ENCODE measurements around the gene VANGL2. TPM values are rescaled to one million over a fixed set of nuclear protein-coding genes. Genes with fewer than 3 reads are reported as not detected.

Gene VANGL2
- total RNA-seq (2022) (3.2 and 3.4 TPM in 2 replicates), Bru-seq, nascent RNA (percentile 39 among the genes with signal in this experiment), BruChase-seq, experiment 1, labeled RNA remaining after a 2-hour chase (percentile 45 among the genes with signal in this experiment), BruChase-seq, experiment 2, labeled RNA remaining after a 6-hour chase (percentile 52 among the genes with signal in this experiment)
- long read RNA-seq, result 0 reads

- peak; percentile 65 to 87 for DNase-seq
- no TSS peak for BruUV-seq (replicated peaks)
- Mint-ChIP-seq H3K9me3 (ENCODE audit: unreplicated experiment) (no peaks in the 10 kb centered on the region), H3K4me1 (ENCODE audit: low read depth, unreplicated experiment) (no peaks in the 10 kb centered on the region), H3K27ac (ENCODE audit: unreplicated experiment) (no peak within 1 kb of the TSS), H3K27me3 (ENCODE audit: insufficient read depth, unreplicated experiment) (peaks cover 6% of the 10 kb centered on the region), H3K4me3 (ENCODE audit: unreplicated experiment) (peak within 1 kb of the TSS; percentile 9), H3K36me3 (ENCODE audit: insufficient read depth, unreplicated experiment) (no peaks in the 10 kb centered on the region)
- H3K4me3 ChIP-seq (ENCODE audit: low read depth, low read length), result peak within 1 kb of the TSS; percentile 67
- ChIA-PET CTCF (no interaction called here), POLR2A (no interaction called here)
- intact Hi-C loops (cut with micrococcal nuclease; ENCODE audit: unreplicated experiment), result no loop called here
- no peaks in the 10 kb centered on the region for H3K27me3 ChIP-seq (replicated peaks; ENCODE audit: control insufficient read depth, insufficient read depth, low read length)
- peaks cover 5% of the 10 kb centered on the region; the same call in 1 of the 2 replicates for H3K4me1 ChIP-seq
- no peaks in the 10 kb centered on the region for H3K9me3 ChIP-seq
- no peak for TF ChIP-seq CTCF (IDR thresholded peaks at IDR 0.05; ENCODE audit: insufficient read depth in 1 of 2, low read depth in 1 of 2, low read length in 1 of 2, severe bottlenecking in 1 of 2, unreplicated experiment in 1 of 2)
- H3K36me3 ChIP-seq (ENCODE audit: control insufficient read depth, insufficient read depth, low read length), result no peaks in the 10 kb centered on the region
Measured at GRCh38 chr1:160400223-160400645, at the start of gene VANGL2. Gene VANGL2, plus strand, starts transcription at chr1:160400564. Its CDS starts 15,274 bp downstream, at chr1:160415838.

GRCh38 chr1:160351629-160352028 lies 48.7 kb upstream of the VANGL2 start:
- no peak for TF ChIP-seq CTCF (IDR thresholded peaks at IDR 0.05; ENCODE audit: insufficient read depth in 1 of 2, low read depth in 1 of 2, low read length in 1 of 2, severe bottlenecking in 1 of 2, unreplicated experiment in 1 of 2)
- Mint-ChIP-seq H3K4me3 (ENCODE audit: unreplicated experiment) (no peak overlapping the region), H3K27me3 (ENCODE audit: insufficient read depth, unreplicated experiment) (no peaks in the 10 kb centered on the region), H3K36me3 (ENCODE audit: insufficient read depth, unreplicated experiment) (peaks cover 58% of the 10 kb centered on the region), H3K27ac (ENCODE audit: unreplicated experiment) (no peak overlapping the region), H3K4me1 (ENCODE audit: low read depth, unreplicated experiment) (no peaks in the 10 kb centered on the region), H3K9me3 (ENCODE audit: unreplicated experiment) (no peaks in the 10 kb centered on the region)
- intact Hi-C loops (cut with micrococcal nuclease; ENCODE audit: unreplicated experiment), result no loop called here
- POLR2A ChIA-PET, result no interaction called here
- Histone ChIP-seq H3K9me3 (no peaks in the 10 kb centered on the region), H3K27me3 (replicated peaks; ENCODE audit: control insufficient read depth, insufficient read depth, low read length) (no peaks in the 10 kb centered on the region), H3K4me1 (no peaks in the 10 kb centered on the region), H3K4me3 (ENCODE audit: low read depth, low read length) (no peak overlapping the region), H3K36me3 (ENCODE audit: control insufficient read depth, insufficient read depth, low read length) (peaks cover 9% of the 10 kb centered on the region; the same call in 1 of the 2 replicates)
- CTCF ChIA-PET, result no interaction called here
- DNase-seq, result no peak
- BruUV-seq (replicated peaks), result no TSS peak

- Mint-ChIP-seq H3K9me3 (ENCODE audit: unreplicated experiment) (no peaks in the 10 kb centered on the region), H3K27me3 (ENCODE audit: insufficient read depth, unreplicated experiment) (no peaks in the 10 kb centered on the region), H3K27ac (ENCODE audit: unreplicated experiment) (no peak overlapping the region), H3K36me3 (ENCODE audit: insufficient read depth, unreplicated experiment) (peaks cover 57% of the 10 kb centered on the region), H3K4me1 (ENCODE audit: low read depth, unreplicated experiment) (no peaks in the 10 kb centered on the region), H3K4me3 (ENCODE audit: unreplicated experiment) (no peak overlapping the region)
- Histone ChIP-seq H3K36me3 (ENCODE audit: control insufficient read depth, insufficient read depth, low read length) (peaks cover 9% of the 10 kb centered on the region; the same call in 1 of the 2 replicates), H3K9me3 (no peaks in the 10 kb centered on the region), H3K4me3 (ENCODE audit: low read depth, low read length) (no peak overlapping the region), H3K27me3 (replicated peaks; ENCODE audit: control insufficient read depth, insufficient read depth, low read length) (no peaks in the 10 kb centered on the region), H3K4me1 (no peaks in the 10 kb centered on the region)
- CTCF ChIA-PET, result interaction anchor here (1.3 kb wide), 1 partner anchor 24 kb away, joined by 3 read pairs; no protein-coding TSS in a partner anchor
- no peak for DNase-seq
- intact Hi-C loops (cut with micrococcal nuclease; ENCODE audit: unreplicated experiment), result no loop called here
- BruUV-seq (replicated peaks), result no TSS peak
- POLR2A ChIA-PET, result interaction anchor here (0.5 kb wide), 1 partner anchor 85 kb away, joined by 3 read pairs; no protein-coding TSS in a partner anchor
- no peak for TF ChIP-seq CTCF (IDR thresholded peaks at IDR 0.05; ENCODE audit: insufficient read depth in 1 of 2, low read depth in 1 of 2, low read length in 1 of 2, severe bottlenecking in 1 of 2, unreplicated experiment in 1 of 2)
Measured at GRCh38 chr1:160352555-160352954, 47.8 kb upstream of the VANGL2 start.

Measured in Caco-2 (cell line).